HepG2 (cell line): Measurements from ENCODE around the gene NFKB2. TPM values are rescaled to one million over a fixed set of nuclear protein-coding genes. Genes with fewer than 3 reads are reported as not detected.

Experiments
- ARHGAP35 ChIP-seq: sonication (generic); formaldehyde crosslinking; IDR thresholded peaks from 2 replicates; pipeline ENCODE4 v1.9.0; 2022; ENCODE audit warnings: mild to moderate bottlenecking, inconsistent platforms, moderate library complexity, missing genetic modification reagents, borderline replicate concordance
- KLF9 ChIP-seq: IDR thresholded peaks from 2 replicates; pipeline ENCODE4 v1.6.1; 2016; ENCODE audit warnings: low read depth
- MATR3 ChIP-seq: sonication (generic); formaldehyde crosslinking; IDR thresholded peaks from 2 replicates; pipeline ENCODE4 v1.4.0; 2020; ENCODE audit warnings: missing genetic modification reagents
- MED8 ChIP-seq: sonication (generic); formaldehyde crosslinking; IDR thresholded peaks from 2 replicates; pipeline ENCODE4 v1.8.1; 2023; ENCODE audit warnings: mild to moderate bottlenecking, missing genetic modification reagents; ENCODE audit not compliant: insufficient replicate concordance
- ZBTB20 ChIP-seq: sonication (generic); formaldehyde crosslinking; IDR thresholded peaks from 2 replicates; pipeline ENCODE4 v1.8.1; 2023; ENCODE audit warnings: missing genetic modification reagents, low read depth, mild to moderate bottlenecking, borderline replicate concordance
- ZBTB42 ChIP-seq: sonication (generic); formaldehyde crosslinking; IDR thresholded peaks from 2 replicates; pipeline ENCODE4 v1.5.0; 2020; ENCODE audit warnings: mild to moderate bottlenecking, missing genetic modification reagents
- ZFAT ChIP-seq: sonication (generic); formaldehyde crosslinking; conservative IDR thresholded peaks from 2 replicates; pipeline ENCODE4 v1.8.1; 2023; ENCODE audit warnings: missing genetic modification reagents, inconsistent platforms
- ZNF3 ChIP-seq: IDR thresholded peaks from 2 replicates; pipeline ENCODE4 v1.7.0; 2017; ENCODE audit warnings: inconsistent platforms
- ZNF460 ChIP-seq: sonication (generic); formaldehyde crosslinking; IDR thresholded peaks from 2 replicates; pipeline ENCODE4 v1.5.1; 2020; ENCODE audit warnings: missing genetic modification reagents, mild to moderate bottlenecking, borderline replicate concordance
- ZNF605 ChIP-seq: sonication (generic); formaldehyde crosslinking; IDR thresholded peaks from 2 replicates; pipeline ENCODE4 v1.8.0; 2022; ENCODE audit warnings: mild to moderate bottlenecking, missing genetic modification reagents
- polyA plus RNA-seq, 8 experiments: library from polyadenylated mRNA; depleted of rRNA in 3 of 8; stranded (reverse) in 7 of 8; unstranded in 1 of 8; fragments of >200 nt; fragmentation: Illumina TruSeq in 4 of 8; extraction: Trizol in 4 of 8; gene quantifications; 2 replicates each; pipeline versions ENCODE4 v1.2.1 to v1.2.3, GENCODE V29; 2011 to 2016; ENCODE audit warnings: low read depth in 4 of 8, missing spikeins in 1 of 8, mixed read lengths in 1 of 8; ENCODE audit not compliant: insufficient read depth in 1 of 8
- total RNA-seq, 5 experiments: library from RNA; depleted of rRNA; stranded (reverse); fragments of >200 nt; fragmentation: Illumina TruSeq; extraction: Trizol; gene quantifications; 2 replicates each; pipeline ENCODE4 v1.2.3, GENCODE V29; 2016; ENCODE audit warnings: low read depth in 1 of 5
- TF ChIP-seq, protein P1 (sequence below): sonication (generic); formaldehyde crosslinking; conservative IDR thresholded peaks from 2 replicates; pipeline ENCODE4 v1.8.0; 2022; ENCODE audit warnings: missing genetic modification reagents
- TF ChIP-seq, protein P2 (sequence below): sonication (generic); formaldehyde crosslinking; IDR thresholded peaks from 2 replicates; pipeline ENCODE4 v1.4.0; 2020; ENCODE audit warnings: mild to moderate bottlenecking, missing genetic modification reagents
- TF ChIP-seq, protein P3 (sequence below): sonication (generic); formaldehyde crosslinking; IDR thresholded peaks from 2 replicates; pipeline ENCODE4 v1.5.0; 2020; ENCODE audit warnings: missing genetic modification reagents
- TF ChIP-seq, protein P4 (sequence below): IDR thresholded peaks from 2 replicates; pipeline ENCODE4 v1.6.1; 2016; ENCODE audit warnings: missing compliant biosample characterization, missing genetic modification reagents, borderline replicate concordance
- TF ChIP-seq, protein P5 (sequence below): sonication (generic); formaldehyde crosslinking; IDR thresholded peaks from 2 replicates; pipeline ENCODE4 v1.4.0; 2020; ENCODE audit warnings: missing genetic modification reagents
- TF ChIP-seq, protein P6 (sequence below): sonication (generic); formaldehyde crosslinking; IDR thresholded peaks from 2 replicates; pipeline ENCODE4 v1.8.1; 2023; ENCODE audit warnings: mild to moderate bottlenecking, missing genetic modification reagents
- TF ChIP-seq, protein P7 (sequence below): sonication (generic); formaldehyde crosslinking; IDR thresholded peaks from 2 replicates; pipeline ENCODE4 v1.5.0; 2020; ENCODE audit warnings: missing genetic modification reagents, mild to moderate bottlenecking, borderline replicate concordance

NFKB2 gene
- total and polyA plus RNA-seq, 2 of the 13 experiments (the other 11 are each of a cell fraction or from before 2014, with no cell fraction given), result 7.7 to 12.5 TPM

DNA sequence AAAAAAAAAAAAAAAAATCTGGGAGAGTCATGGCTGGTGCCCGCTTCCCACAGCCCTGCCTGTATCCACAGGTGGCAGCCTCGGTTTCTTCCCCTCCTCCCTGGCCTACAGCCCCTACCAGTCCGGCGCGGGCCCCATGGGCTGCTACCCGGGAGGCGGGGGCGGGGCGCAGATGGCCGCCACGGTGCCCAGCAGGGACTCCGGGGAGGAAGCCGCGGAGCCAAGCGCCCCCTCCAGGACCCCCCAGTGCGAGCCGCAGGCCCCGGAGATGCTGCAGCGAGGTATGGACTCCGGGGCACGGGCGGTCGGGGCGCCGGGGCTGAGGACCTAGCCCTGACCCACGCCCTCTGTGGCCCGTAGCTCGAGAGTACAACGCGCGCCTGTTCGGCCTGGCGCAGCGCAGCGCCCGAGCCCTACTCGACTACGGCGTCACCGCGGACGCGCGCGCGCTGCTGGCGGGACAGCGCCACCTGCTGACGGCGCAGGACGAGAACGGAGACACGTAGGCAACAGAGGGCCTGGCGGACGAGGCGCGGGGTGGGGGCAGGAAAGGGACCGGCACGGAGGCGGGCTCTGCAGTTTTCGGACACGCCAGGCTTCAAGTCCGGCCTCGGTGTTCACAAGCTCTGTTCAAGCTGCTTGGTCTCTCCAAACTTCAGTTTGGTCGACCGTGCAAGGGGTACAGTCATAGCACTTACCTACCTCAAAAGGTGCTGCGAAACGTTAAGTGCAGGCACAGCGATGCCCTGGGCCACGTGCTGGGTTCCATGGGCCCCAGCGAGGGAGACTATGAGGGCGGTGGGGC is 3.9 kb downstream of the NFKB2 start (continued):
- TF ChIP-seq, protein P1, sequence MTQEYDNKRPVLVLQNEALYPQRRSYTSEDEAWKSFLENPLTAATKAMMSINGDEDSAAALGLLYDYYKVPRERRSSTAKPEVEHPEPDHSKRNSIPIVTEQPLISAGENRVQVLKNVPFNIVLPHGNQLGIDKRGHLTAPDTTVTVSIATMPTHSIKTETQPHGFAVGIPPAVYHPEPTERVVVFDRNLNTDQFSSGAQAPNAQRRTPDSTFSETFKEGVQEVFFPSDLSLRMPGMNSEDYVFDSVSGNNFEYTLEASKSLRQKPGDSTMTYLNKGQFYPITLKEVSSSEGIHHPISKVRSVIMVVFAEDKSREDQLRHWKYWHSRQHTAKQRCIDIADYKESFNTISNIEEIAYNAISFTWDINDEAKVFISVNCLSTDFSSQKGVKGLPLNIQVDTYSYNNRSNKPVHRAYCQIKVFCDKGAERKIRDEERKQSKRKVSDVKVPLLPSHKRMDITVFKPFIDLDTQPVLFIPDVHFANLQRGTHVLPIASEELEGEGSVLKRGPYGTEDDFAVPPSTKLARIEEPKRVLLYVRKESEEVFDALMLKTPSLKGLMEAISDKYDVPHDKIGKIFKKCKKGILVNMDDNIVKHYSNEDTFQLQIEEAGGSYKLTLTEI (CRISPR knock-in tag), result no peak
- TF ChIP-seq, protein P2, sequence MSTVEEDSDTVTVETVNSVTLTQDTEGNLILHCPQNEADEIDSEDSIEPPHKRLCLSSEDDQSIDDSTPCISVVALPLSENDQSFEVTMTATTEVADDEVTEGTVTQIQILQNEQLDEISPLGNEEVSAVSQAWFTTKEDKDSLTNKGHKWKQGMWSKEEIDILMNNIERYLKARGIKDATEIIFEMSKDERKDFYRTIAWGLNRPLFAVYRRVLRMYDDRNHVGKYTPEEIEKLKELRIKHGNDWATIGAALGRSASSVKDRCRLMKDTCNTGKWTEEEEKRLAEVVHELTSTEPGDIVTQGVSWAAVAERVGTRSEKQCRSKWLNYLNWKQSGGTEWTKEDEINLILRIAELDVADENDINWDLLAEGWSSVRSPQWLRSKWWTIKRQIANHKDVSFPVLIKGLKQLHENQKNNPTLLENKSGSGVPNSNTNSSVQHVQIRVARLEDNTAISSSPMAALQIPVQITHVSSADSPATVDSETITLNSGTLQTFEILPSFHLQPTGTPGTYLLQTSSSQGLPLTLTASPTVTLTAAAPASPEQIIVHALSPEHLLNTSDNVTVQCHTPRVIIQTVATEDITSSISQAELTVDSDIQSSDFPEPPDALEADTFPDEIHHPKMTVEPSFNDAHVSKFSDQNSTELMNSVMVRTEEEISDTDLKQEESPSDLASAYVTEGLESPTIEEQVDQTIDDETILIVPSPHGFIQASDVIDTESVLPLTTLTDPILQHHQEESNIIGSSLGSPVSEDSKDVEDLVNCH (CRISPR knock-in tag), result no peak
- TF ChIP-seq, protein P3, sequence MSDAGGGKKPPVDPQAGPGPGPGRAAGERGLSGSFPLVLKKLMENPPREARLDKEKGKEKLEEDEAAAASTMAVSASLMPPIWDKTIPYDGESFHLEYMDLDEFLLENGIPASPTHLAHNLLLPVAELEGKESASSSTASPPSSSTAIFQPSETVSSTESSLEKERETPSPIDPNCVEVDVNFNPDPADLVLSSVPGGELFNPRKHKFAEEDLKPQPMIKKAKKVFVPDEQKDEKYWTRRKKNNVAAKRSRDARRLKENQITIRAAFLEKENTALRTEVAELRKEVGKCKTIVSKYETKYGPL (CRISPR knock-in tag), result no peak
- TF ChIP-seq ZBTB42 (CRISPR knock-in tag), result no peak
- TF ChIP-seq ZBTB20 (CRISPR knock-in tag), result no peak
- no peak for TF ChIP-seq MATR3 (CRISPR knock-in tag)
- TF ChIP-seq, protein P4, sequence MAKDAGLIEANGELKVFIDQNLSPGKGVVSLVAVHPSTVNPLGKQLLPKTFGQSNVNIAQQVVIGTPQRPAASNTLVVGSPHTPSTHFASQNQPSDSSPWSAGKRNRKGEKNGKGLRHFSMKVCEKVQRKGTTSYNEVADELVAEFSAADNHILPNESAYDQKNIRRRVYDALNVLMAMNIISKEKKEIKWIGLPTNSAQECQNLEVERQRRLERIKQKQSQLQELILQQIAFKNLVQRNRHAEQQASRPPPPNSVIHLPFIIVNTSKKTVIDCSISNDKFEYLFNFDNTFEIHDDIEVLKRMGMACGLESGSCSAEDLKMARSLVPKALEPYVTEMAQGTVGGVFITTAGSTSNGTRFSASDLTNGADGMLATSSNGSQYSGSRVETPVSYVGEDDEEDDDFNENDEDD (CRISPR knock-in tag), result peak; percentile 91
- no peak for TF ChIP-seq ZNF3
- 0 out of 2 replicates have a peak, but pooled peaks have one; percentile 29 for TF ChIP-seq KLF9
- TF ChIP-seq, protein P5, sequence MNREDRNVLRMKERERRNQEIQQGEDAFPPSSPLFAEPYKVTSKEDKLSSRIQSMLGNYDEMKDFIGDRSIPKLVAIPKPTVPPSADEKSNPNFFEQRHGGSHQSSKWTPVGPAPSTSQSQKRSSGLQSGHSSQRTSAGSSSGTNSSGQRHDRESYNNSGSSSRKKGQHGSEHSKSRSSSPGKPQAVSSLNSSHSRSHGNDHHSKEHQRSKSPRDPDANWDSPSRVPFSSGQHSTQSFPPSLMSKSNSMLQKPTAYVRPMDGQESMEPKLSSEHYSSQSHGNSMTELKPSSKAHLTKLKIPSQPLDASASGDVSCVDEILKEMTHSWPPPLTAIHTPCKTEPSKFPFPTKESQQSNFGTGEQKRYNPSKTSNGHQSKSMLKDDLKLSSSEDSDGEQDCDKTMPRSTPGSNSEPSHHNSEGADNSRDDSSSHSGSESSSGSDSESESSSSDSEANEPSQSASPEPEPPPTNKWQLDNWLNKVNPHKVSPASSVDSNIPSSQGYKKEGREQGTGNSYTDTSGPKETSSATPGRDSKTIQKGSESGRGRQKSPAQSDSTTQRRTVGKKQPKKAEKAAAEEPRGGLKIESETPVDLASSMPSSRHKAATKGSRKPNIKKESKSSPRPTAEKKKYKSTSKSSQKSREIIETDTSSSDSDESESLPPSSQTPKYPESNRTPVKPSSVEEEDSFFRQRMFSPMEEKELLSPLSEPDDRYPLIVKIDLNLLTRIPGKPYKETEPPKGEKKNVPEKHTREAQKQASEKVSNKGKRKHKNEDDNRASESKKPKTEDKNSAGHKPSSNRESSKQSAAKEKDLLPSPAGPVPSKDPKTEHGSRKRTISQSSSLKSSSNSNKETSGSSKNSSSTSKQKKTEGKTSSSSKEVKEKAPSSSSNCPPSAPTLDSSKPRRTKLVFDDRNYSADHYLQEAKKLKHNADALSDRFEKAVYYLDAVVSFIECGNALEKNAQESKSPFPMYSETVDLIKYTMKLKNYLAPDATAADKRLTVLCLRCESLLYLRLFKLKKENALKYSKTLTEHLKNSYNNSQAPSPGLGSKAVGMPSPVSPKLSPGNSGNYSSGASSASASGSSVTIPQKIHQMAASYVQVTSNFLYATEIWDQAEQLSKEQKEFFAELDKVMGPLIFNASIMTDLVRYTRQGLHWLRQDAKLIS (CRISPR knock-in tag), result no peak
- TF ChIP-seq ZNF605, result no peak; the same call in 1 of the 2 replicates
- peak; percentile 90 for TF ChIP-seq MED8 (CRISPR knock-in tag)
- TF ChIP-seq, protein P6, sequence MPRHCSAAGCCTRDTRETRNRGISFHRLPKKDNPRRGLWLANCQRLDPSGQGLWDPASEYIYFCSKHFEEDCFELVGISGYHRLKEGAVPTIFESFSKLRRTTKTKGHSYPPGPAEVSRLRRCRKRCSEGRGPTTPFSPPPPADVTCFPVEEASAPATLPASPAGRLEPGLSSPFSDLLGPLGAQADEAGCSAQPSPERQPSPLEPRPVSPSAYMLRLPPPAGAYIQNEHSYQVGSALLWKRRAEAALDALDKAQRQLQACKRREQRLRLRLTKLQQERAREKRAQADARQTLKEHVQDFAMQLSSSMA (CRISPR knock-in tag), result peak; percentile 60; the same call in 1 of the 2 replicates
- TF ChIP-seq ZFAT, result no peak
- TF ChIP-seq ARHGAP35, result peak; percentile 87
- TF ChIP-seq, protein P7, sequence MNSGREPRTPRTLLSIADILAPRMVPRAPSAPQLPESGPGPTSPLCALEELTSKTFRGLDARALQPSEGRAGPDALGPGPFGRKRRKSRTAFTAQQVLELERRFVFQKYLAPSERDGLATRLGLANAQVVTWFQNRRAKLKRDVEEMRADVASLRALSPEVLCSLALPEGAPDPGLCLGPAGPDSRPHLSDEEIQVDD (CRISPR knock-in tag), result 0 out of 2 replicates have a peak, but pooled peaks have one; percentile 79
- no peak for TF ChIP-seq ZNF460 (CRISPR knock-in tag)
